SH-SY5Y (cell line): ENCODE measurements around the gene MED25.

ENCODE experiments used
- GATA2 ChIP-seq: IDR thresholded peaks from 2 replicates; pipeline ENCODE4 v1.6.1; 2011; ENCODE audit warnings: mild to moderate bottlenecking, low read depth, low read length
- GATA3 ChIP-seq: IDR thresholded peaks from 2 replicates; pipeline ENCODE4 v1.6.1; 2011; ENCODE audit warnings: low read depth, mild to moderate bottlenecking, low read length, moderate library complexity

- TF ChIP-seq GATA2 (no peak), GATA3 (no peak)
These were observed 36.5 kb downstream of the MED25 start for GRCh38 chr19:49854378-49855263.
